Measurements from ENCODE around the gene PIP5K1C. TPM values are rescaled to one million over a fixed set of nuclear protein-coding genes. Genes with fewer than 3 reads are reported as not detected.
A peak's percentile ranks its signal among the peaks of the same experiment; 100 is the strongest.

PIP5K1C gene
- polyA plus RNA-seq, 10 donors = 16.4 to 25.5 (median 20.7) TPM

GRCh38 chr19:3695986-3696659, 4.1 kb downstream of the PIP5K1C start:
- DNase-seq = no peak

DNA sequence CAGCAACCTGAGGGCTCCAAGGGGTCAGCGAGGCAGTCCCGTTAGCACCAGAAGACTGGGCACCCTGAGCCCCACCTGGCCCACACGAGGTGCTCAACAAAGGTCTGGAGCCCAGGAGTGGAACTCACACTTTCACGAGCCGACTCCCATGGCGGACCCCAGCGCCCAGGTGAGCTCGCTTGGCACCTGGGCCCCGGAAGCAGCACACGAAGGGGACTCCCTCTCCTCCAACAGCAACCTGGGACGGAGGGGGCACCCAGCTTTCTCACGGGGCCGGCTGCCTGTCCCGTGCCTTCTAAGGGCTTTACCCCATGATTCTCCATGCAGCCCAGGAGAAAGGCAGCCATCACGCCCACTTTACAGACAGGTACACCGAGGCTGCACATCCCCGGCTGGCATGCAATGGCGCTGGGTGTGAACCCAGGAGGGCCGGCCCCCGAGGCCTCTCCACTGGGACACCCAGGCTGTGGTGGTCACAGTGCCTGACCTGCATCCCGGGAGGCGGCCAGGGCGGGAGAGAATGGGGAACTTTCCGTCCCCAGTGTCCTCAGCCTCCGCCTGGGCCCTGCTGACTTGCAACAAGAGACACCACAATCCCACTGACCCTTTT, 5.0 kb downstream of the PIP5K1C start:
- DNase-seq = no peak

DNA sequence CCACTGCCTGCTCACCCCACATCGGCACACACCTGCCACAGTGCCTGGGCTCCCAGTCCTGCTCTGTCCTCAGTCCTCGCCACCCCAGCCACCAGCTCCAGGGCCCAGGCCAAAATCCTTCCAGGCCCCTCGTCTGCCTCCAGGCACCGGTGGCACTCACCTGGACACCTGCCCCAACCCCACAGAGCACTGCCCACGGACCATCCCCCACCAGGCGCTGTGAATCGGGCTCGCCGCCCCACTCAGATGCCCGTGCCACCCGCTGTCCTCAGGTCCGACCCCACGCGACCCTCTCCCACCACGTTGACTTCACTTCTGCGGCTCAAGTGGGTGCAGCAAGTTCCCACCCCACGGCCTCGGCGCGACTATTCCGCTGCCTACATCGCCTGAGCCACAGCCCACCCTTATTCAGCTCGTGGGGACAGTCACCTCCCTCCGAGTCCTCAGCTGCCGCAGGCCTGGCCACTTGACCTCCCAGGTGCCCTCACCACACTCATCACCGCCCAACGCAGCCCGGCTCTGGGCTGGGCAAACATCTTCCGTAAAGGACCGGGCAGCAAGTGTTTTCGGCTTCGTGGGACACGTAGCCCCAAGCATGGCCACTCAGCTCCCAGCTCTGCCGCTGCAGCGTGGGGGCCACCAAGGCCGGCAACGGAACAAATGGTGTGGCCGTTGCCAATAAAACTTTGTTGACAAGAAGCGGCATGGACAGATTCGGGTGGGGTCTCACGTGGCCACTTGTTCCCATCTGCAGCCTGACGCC, 5.7 kb downstream of the PIP5K1C start:
- no peak for DNase-seq

DNA sequence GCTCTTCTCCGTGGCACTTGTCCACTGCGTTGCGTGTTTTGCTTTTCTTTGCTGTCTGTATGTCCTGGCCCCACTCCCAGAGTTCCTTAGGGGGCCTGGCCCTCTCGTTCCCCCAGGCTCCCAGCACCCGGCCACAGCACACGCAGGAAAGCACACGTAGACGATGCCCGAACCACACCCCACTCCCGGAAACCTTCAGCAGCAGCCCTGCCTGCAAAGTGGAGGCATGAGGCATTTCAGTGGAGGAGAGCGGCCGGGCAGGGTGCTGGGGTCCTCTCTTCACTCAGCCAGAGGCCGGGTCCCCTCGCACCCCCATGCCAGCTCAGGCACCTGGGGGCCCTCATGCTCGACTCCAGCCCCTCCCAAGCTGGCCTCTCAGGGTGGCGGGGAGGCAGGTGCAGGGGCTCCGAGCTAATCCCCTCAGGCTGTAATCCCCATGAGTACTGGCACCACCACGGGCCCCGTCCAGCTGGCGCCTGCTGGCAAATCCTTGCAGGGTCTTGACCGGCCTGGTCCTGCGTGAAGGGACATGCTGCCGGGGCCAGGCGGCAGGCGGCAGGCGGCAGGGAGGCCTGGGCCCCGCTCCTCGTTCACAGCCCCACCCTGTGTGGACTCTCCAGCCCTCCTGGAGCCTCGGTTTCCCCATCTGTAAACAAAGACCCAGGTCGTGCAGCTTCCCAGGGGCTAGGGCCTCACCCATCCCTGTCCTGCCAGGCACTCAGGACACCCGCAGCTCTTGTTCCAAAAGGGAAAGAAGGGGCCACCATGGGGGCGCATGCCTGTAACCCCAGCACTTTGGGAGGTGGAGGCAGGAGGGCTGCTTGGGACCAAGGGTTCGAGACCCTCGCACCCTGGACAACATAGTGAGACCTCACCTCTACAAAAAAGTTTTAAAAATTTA, 7.0 kb downstream of the PIP5K1C start:
- DNase-seq = no peak

DNA sequence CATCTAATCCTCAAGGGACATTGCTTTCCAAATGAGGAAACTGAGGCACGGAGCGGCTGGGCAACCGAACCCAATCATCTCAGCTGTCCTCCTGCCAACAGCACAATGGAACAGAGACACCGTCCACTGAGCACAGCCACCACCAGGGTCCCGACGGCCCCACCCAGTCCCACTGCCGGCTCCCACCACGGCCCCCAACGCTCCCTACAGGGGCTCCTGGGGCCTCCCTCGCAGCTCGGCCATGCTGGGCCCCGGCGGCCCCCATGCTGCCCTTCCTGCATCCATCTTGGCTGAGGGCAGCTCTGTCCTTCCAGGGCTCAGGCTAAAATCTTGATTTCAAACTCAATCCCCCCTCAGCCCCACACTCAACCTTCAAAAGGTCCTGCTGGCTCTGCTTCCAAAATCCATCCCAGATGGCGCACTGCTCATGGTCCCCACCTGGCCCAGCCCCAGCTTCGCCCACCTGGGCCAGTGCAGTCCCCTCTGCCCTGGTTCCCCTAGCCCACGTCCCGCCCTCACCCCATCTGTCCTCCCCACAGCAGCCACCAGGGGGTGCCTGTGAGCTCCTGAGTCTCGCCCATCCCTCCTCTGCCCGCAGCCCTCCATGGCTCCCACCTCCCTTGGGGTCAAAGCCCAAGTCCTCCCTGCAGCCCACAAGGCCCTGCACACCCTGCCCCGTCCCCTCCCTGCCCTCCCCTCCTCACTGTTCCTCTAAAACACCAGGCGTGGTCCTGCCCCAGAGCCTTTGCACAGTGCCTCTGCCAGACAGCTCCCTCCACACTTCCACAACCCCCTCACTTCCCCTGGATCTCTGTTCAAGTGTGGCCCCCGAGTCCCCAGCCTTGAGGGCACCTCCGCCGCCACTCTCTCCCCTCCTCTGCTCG, 7.9 kb downstream of the PIP5K1C start:
- DNase-seq = no peak

- DNase-seq = no peak
Observed at GRCh38 chr19:3691726-3692125, 8.5 kb downstream of the PIP5K1C start.

GRCh38 chr19:3691372-3691716, 8.9 kb downstream of the PIP5K1C start:
- DNase-seq = no peak

- no peak for DNase-seq
Observed at GRCh38 chr19:3690551-3691371, 9.5 kb downstream of the PIP5K1C start.

DNA sequence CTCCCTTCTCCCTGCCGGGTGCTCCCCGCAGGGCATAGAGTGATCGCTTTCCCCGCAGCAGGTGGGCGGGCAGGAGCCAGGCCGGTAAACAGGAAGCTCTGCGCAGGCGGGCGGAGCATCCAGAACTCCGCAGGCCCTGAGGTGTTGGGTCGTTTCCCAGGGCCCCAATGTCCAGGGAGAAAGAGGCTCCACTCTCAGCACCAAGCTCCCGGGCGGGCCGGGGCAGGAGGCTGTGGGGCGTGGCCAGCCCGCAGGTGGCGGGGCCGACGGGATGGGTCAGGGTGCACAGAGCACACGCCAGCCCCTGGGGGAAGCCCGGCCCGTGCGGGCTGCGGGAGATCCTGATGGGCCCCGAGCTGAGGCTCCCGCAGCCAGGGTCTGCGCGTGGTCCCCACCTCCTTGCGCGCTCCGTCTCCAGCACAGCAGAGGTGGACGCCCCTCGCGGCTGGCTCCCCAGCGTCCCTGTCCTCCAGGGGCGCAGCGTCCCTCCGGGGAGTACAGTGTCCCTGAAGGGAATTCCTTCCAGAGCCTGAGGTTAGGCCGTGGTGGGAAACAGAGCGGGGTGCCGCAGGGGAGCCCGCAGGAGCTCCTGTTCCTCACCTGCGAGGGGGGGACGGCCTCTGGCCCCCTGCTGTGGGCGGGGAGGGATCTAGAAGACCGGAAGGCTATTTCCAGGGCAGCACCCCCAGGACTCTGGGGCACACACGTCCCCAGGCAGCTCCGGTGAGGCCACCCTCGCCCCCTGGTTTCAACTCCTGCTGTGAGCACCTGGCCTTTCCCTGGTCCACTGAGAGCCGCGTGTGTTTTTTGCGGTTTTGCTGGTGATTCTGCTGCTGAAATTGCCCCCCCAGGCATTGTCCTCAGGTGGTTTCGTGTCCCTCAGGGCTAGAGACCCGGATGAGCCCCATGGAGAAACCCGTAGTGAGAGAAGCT, 12.2 kb downstream of the PIP5K1C start:
- no peak for DNase-seq

DNA sequence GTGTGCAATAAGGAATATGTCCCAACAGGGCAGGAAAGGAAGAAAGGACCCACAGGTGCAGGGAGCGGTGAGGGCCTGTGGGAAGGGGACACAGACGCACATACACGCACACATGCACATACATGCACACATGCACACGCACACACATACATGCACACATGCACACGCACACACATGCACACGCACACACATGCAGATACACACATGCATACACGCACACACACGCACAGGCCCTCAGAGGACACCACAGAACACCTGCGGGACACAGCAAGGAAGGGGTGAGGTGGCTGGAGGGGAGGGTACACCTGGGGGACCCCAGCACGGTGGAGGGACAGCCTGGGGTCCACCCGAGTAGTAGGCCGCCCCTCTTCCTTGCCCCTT, 12.9 kb downstream of the PIP5K1C start:
- no peak for DNase-seq

GRCh38 chr19:3684817-3685410, 15.4 kb downstream of the PIP5K1C start:
- DNase-seq = no peak

DNA sequence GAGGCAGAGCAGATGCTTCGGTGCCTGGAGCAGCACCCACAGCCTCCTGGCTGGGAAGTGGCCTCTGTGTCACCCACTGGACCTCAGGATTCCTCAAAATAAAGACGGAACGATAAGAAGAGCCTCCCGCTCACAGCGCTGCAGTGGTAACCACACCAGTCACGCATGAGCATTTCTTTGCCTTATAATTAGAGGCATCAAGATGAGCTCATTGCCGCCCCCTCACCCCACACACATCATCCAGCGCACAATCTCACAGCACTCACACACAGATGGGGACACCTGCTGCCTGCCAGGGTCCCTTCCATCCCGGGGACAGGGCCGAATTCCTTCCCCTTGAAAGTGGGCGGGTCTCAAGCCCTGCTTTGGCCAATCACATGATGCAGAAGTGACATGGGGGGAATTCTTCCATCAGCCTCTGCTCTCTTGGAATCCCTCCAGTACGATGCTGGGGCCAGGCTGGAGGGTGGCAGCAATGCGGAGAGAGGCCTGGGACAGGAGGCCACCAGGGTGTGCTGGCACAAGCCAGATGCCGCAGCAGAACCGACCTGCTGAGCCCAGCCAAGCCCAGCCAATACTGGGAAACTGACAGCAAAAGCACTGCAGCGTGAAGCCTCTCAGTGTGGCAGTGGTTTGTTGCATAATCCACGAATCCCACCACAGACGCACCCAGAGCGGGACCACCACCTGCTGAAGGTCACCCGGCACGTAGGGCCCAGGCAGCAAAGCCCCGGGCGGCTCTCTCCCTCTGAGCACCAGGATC, 16.0 kb downstream of the PIP5K1C start:
- DNase-seq = no peak

- DNase-seq = no peak
Observed at GRCh38 chr19:3683405-3684053, 16.7 kb downstream of the PIP5K1C start.

GRCh38 chr19:3682741-3683404, 17.4 kb downstream of the PIP5K1C start:
- DNase-seq = peak in 1 of 3 donors; percentile 71

DNA sequence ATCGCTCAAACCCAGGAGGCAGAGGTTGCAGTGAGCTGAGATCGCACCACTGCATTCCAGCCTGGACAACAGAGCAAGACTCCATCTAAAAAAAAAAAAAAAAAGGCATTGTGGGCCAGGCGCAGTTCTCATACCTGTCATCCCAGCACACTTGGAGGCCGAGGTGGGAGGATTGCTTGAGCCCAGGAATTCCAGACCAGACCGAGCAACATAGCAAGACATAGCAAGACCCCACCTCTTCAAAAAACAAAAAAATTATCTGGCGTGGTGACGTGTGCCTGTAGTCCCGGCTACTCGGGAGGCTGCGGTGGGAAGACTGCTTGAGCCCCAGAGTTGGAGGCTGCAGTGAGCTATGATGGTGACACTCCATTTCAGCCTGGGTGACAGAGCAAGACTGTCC, 18.0 kb downstream of the PIP5K1C start:
- DNase-seq = no peak

GRCh38 chr19:3680939-3681338, 19.3 kb downstream of the PIP5K1C start:
- DNase-seq = no peak

DNA sequence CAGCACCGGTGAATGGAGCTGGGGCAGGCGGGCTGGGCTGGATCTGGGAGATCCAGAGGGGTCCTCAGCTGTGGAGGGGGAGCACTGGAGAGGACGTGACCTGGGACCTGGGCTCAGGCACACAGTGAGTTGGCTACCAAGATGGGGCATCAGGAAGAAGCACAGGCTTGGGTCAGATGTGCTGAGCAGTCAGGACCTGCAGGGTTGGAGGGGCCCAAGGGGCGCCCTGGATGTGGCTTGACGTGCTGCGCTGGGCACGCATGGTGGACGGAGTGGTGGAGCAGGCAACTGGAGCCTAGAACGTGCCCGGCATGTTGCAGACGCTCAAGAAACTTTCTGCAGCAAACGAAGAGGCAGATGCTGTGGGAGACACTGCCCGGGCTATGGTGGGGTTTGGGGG, 20.7 kb downstream of the PIP5K1C start:
- no peak for DNase-seq

Measured in muscle of back (tissue), 11 donors.